Epithelial cell of alveolus of lung (primary cell): ENCODE data around the gene PABPC1L2B. TPM values are rescaled to one million over a fixed set of nuclear protein-coding genes. Genes with fewer than 3 reads are reported as not detected.

Experiments
- total RNA-seq: library from RNA; depleted of rRNA; stranded (reverse); fragments of >200 nt; gene quantifications from 2 replicates; pipeline ENCODE4 v1.2.1, GENCODE V29; 2015

Gene PABPC1L2B
- total RNA-seq, result not detected in 2 replicates

GRCh38 chrX:73002733-73003132 is at the start of gene PABPC1L2B:
PABPC1L2B (plus strand) TSS chrX:73002939; CDS start chrX:73003643, 704 bp downstream.

Other genes with a start within 250 kb of the PABPC1L2B start
- gene DMRTC1B, start 226.0 kb upstream of the PABPC1L2B start, total RNA-seq, result not detected in 2 replicates
- gene FAM236B, start 220.3 kb upstream of the PABPC1L2B start, total RNA-seq, result not detected in 2 replicates
- not detected in 2 replicates for gene FAM236D, start 194.7 kb upstream of the PABPC1L2B start, total RNA-seq
- not detected in 2 replicates for gene FAM236C, start 90.3 kb upstream of the PABPC1L2B start, total RNA-seq
- not detected in 2 replicates for gene FAM236A, start 64.7 kb upstream of the PABPC1L2B start, total RNA-seq
- gene DMRTC1, start 59.1 kb upstream of the PABPC1L2B start, total RNA-seq, result not detected in 2 replicates
- not detected in 2 replicates for gene PABPC1L2A, start 76.6 kb downstream of the PABPC1L2B start, total RNA-seq
- gene NAP1L2, start 211.9 kb downstream of the PABPC1L2B start, total RNA-seq, result not detected in 2 replicates